Lower leg skin (tissue), 4 donors: Measurements from ENCODE around the gene SPOCK1. TPM values are rescaled to one million over a fixed set of nuclear protein-coding genes. Genes with fewer than 3 reads are reported as not detected.
"Not testable (repeated sequence)": the region's sequence is repeated elsewhere in the genome, so short reads cannot be mapped to it uniquely, and the experiment has no call there.

Experiments
- DNase-seq, 2 donors: peaks; one replicate each; pipeline ENCODE4 v3.0.0-alpha.2; 2019; ENCODE audit warnings: low spot score in 2 of 2
- H3K4me3 ChIP-seq: fragments of 200-600 bp; sonication (generic); 2 replicates; pipeline ENCODE4 v1.5.1; 2017; ENCODE audit warnings: mild to moderate bottlenecking, low read depth; ENCODE audit not compliant: poor library complexity, severe bottlenecking
- CTCF ChIP-seq, 3 donors: fragments of 450-650 bp; IDR thresholded peaks; one replicate each; pipeline ENCODE4 v1.5.1; 2016; ENCODE audit warnings: antibody characterized with exemption in 3 of 3, mild to moderate bottlenecking in 3 of 3, moderate library complexity in 2 of 3
- POLR2A ChIP-seq, 2 donors: fragments of 450-650 bp; IDR thresholded peaks; one replicate each; pipeline ENCODE4 v1.6.1; 2016 to 2017; ENCODE audit warnings: antibody characterized with exemption in 2 of 2, mild to moderate bottlenecking in 1 of 2, moderate library complexity in 1 of 2
- WGBS, 2 donors: methylation state at CpG; one replicate each; pipeline ENCODE4 v1.1.5; 2018; 5-methylcytosine and 5-hydroxymethylcytosine counted together
- intact Hi-C: fragments of 100-400 bp; cut with DNase I; formaldehyde crosslinking; loops from one replicate; pipeline ENCODE4 v1.15.0; 2023; ENCODE audit warnings: low total_unique reads
- total RNA-seq, 4 donors: library from RNA; depleted of rRNA; stranded (reverse); fragments of >200 nt; gene quantifications; one replicate each; pipeline ENCODE4 v1.1.0, GENCODE V29; 2016

SPOCK1 gene
- total RNA-seq, 4 donors from 2014 or later = 7.9 to 21.5 (median 11.7) TPM

- peak in 1 of 2 donors; percentile 58 for DNase-seq
- intact Hi-C loops = no loop called here
- no peak overlapping the region for H3K4me3 ChIP-seq
- TF ChIP-seq POLR2A (IDR thresholded peaks at IDR 0.05) = no peak
These were observed 5.8 kb upstream of the SPOCK1 start for GRCh38 chr5:137504916-137505315.

- H3K4me3 ChIP-seq = no peak overlapping the region
- intact Hi-C loops = no loop called here
- TF ChIP-seq POLR2A (IDR thresholded peaks at IDR 0.05) (no peak), CTCF (IDR thresholded peaks at IDR 0.05) (no peak)
- peak in 1 of 2 donors; percentile 14 for DNase-seq
These were observed 4.3 kb upstream of the SPOCK1 start for GRCh38 chr5:137503456-137503855.

GRCh38 chr5:137502632-137503031 is 3.5 kb upstream of the SPOCK1 start:
- no peak for TF ChIP-seq CTCF (IDR thresholded peaks at IDR 0.05)
- TF ChIP-seq POLR2A (IDR thresholded peaks at IDR 0.05) = no peak
- DNase-seq = peak in 1 of 2 donors; percentile 54
- intact Hi-C loops = no loop called here
- H3K4me3 ChIP-seq = no peak overlapping the region
- WGBS, 2 donors = 76 to 79% methylated on average over 8 of the region's 8 CpGs

GRCh38 chr5:137501846-137502406 is 2.8 kb upstream of the SPOCK1 start:
- no peak for DNase-seq
- intact Hi-C loops = no loop called here
- TF ChIP-seq POLR2A (IDR thresholded peaks at IDR 0.05) (no peak), CTCF (IDR thresholded peaks at IDR 0.05) (no peak)
- H3K4me3 ChIP-seq = no peak overlapping the region
- 58 to 80% methylated on average over 3 of the region's 3 CpGs for WGBS, 2 donors

- peak in 1 of 2 donors; percentile 53 for DNase-seq
- intact Hi-C loops = no loop called here
- TF ChIP-seq POLR2A (IDR thresholded peaks at IDR 0.05) = no peak
- no peak for TF ChIP-seq CTCF (IDR thresholded peaks at IDR 0.05)
- H3K4me3 ChIP-seq = no peak overlapping the region
- 75 to 83% methylated on average over 4 of the region's 4 CpGs for WGBS, 2 donors
These were observed 2.1 kb upstream of the SPOCK1 start for GRCh38 chr5:137501226-137501625.

- WGBS, 2 donors = 78 to 84% methylated on average over 11 of the region's 11 CpGs
- peak in 1 of 2 donors; percentile 67 for DNase-seq
- intact Hi-C loops = no loop called here
These were observed 1.6 kb upstream of the SPOCK1 start for GRCh38 chr5:137500615-137501225.

GRCh38 chr5:137499506-137499847 is 351 bp upstream of the SPOCK1 start:
- not testable (repeated sequence) for H3K4me3 ChIP-seq, DNase-seq
- 86% methylated on average over 1 of the region's 5 CpGs; no CpG with 5 or more reads in 1 of the 2 donors for WGBS, 2 donors
- intact Hi-C loops = loop anchor here (5.0 kb wide), 1 partner anchor 172 kb away; no protein-coding TSS in a partner anchor

More at GRCh38 chr5:137500615-137501225, 1.6 kb upstream of the SPOCK1 start:
- TF ChIP-seq CTCF (IDR thresholded peaks at IDR 0.05) (no peak), POLR2A (IDR thresholded peaks at IDR 0.05) (no peak)
- no peak overlapping the region for H3K4me3 ChIP-seq
